Activated naive CD8-positive, alpha-beta T cell treated with anti-CD3 and anti-CD28 coated beads for 36 hours (primary cell): ENCODE measurements around the gene PARP3. TPM values are rescaled to one million over a fixed set of nuclear protein-coding genes. Genes with fewer than 3 reads are reported as not detected.

Experiments used
- DNase-seq: peaks from one replicate; pipeline ENCODE4 v3.0.0; 2021
- H3K27ac Mint-ChIP-seq: one replicate; pipeline ENCODE4 v1.8.0; 2022; ENCODE audit warnings: mild to moderate bottlenecking, moderate library complexity, mixed read lengths
- H3K27me3 Mint-ChIP-seq: one replicate; pipeline ENCODE4 v1.8.0; 2022; ENCODE audit warnings: mild to moderate bottlenecking, mixed read lengths
- H3K36me3 Mint-ChIP-seq: one replicate; pipeline ENCODE4 v1.8.0; 2021; ENCODE audit warnings: mild to moderate bottlenecking, mixed read lengths
- H3K4me1 Mint-ChIP-seq: one replicate; pipeline ENCODE4 v1.8.0; 2021; ENCODE audit warnings: mixed read lengths
- H3K4me3 Mint-ChIP-seq: one replicate; pipeline ENCODE4 v1.8.0; 2022; ENCODE audit warnings: mild to moderate bottlenecking, moderate library complexity, mixed read lengths
- H3K9me3 Mint-ChIP-seq: one replicate; pipeline ENCODE4 v1.8.0; 2022; ENCODE audit warnings: mixed read lengths
- total RNA-seq, 2 experiments: library from RNA; stranded (reverse); gene quantifications; one replicate each; pipeline ENCODE4 v1.2.3, GENCODE V29; 2021

The PARP3 gene
- total RNA-seq, 2 experiments from 2014 or later, result 13.9 to 15.6 TPM

DNA sequence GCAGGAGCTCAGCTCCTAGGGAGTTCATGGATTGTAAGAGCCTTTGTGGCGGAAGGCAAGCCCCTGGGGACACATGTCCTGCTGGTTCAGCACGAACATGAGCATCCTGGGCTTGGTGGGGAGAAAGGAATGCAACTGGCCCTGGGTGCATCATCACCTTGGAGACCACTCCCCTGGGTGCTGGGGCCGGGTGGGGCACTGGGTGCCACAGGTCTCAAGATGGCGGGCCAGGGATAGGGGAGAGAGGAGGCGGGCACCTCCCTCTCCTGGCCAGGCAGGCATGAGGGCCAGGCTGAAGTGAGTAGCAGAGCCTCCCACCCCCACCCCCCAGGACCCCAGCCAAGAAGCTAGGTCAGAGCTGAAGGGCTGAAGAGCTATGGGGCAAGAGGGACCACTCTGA lies 24.3 kb downstream of the PARP3 start:
- DNase-seq, result no peak
- Mint-ChIP-seq H3K4me3 (peak overlapping the region; percentile 75), H3K27ac (no peak overlapping the region), H3K4me1 (peaks cover 5% of the 10 kb centered on the region), H3K27me3 (no peaks in the 10 kb centered on the region), H3K36me3 (peaks cover 2% of the 10 kb centered on the region), H3K9me3 (no peaks in the 10 kb centered on the region)

DNA sequence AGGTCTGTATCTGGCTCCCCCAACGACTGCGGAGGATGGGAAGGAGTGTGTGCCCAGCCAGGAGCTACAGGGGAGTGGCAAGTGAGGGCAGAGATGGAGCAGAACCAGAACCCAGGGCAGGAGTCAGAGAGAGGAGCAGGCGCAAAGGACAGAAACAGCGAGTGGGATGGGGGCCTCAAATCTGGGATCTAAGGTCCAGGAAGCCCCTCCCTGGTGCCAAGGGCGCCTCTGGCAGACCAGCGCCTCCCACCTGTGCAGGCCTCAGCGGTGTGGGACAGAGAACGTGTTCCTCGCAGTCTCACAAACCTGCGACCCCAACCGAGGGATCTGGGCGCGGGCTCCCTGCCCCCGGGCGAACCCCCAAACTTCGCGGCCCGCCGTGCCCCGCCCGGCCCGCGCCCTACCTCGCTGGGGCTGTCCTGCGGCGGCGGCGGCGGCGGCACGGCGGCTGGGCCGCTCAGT lies 24.8 kb downstream of the PARP3 start:
- peaks cover 2% of the 10 kb centered on the region for H3K36me3 Mint-ChIP-seq
- H3K27me3 Mint-ChIP-seq, result no peaks in the 10 kb centered on the region
- no peak for DNase-seq
- peaks cover 5% of the 10 kb centered on the region for H3K4me1 Mint-ChIP-seq
- no peaks in the 10 kb centered on the region for H3K9me3 Mint-ChIP-seq
- peak overlapping the region; percentile 75 for H3K4me3 Mint-ChIP-seq
- H3K27ac Mint-ChIP-seq, result no peak overlapping the region

DNA sequence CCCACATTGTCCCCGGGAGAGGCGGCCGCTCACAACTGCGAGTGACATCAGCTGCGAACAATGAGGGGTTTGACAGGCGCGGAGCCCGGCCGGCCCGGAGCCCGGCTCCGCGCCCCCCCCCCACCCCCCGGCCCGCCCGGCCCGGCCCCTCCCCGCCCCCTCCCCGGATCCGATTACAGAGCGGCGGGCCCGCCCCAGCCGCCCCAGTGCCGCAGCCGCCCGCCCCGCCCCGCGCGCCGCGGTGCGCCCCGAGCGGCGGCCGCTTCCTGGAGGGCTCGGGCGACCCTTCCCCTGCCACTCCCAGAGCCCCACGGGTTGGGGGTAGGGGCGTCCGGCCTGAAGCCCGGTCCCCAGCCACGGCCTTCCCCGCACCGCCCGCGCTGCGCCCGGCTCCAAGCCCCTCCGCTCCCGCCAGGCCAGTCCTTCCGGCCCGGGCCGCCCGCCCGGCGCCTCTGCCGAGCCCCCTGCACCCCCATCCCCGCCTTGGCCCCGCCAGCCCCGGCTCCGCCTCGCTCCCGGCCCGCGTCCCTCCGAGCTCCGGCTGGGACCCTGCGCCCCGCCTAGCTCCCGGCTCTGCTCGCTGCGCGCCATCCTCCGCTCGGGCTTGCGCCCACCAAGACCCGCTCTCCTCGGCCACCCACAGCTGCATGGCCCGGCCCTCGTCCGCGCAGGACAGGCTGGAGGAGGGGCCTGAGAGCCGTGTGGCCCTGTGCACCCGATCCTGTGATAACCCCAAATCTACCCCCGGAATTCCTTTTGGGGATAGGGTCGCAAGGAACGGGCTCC lies 25.4 kb downstream of the PARP3 start, which contains the start of gene PCBP4:
Gene PCBP4 (minus strand): TSS at position 71 of the 786 bp plus-strand sequence. CDS start 6,214 bp downstream, outside the sequence.
- DNase-seq, result peak; percentile 29
- Mint-ChIP-seq H3K36me3 (peaks cover 2% of the 10 kb centered on the region), H3K27ac (peak within 1 kb of the TSS; percentile 45), H3K27me3 (no peaks in the 10 kb centered on the region), H3K4me1 (peaks cover 7% of the 10 kb centered on the region), H3K4me3 (peak within 1 kb of the TSS; percentile 79), H3K9me3 (no peaks in the 10 kb centered on the region)

DNA sequence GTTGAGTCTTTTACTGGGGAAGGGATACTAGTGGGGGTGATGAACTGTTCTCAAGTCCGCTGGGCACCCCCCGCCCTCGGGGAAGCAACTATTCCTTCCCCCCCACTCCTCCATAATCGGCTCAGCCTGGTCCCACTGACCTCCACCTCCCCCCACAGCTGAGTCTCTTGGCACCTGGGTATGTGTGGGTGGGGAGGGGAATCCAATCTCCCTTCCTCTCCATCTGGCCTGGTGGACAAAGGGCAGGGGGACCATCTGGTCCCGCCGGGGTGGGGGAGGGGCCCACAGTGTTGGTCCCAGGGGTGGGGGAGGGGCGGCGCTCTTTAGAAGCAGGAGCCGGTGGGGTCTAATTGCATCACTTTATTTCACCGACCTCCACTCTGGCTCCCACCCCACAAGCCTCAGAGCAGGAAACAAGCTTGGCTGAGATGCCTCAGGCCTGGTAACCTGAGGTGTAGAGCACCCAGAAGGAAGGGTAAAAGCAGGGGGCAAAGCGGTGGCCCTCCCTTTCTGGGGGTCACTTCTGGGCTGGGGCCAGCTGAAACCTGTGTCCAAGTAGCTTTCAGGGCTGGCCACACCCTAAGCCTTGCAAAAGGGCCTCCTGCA lies 26.1 kb downstream of the PARP3 start:
- H3K4me1 Mint-ChIP-seq, result peaks cover 7% of the 10 kb centered on the region
- H3K9me3 Mint-ChIP-seq, result no peaks in the 10 kb centered on the region
- peaks cover 2% of the 10 kb centered on the region for H3K36me3 Mint-ChIP-seq
- no peaks in the 10 kb centered on the region for H3K27me3 Mint-ChIP-seq
- no peak for DNase-seq
- H3K4me3 Mint-ChIP-seq, result peak overlapping the region; percentile 79
- H3K27ac Mint-ChIP-seq, result peak overlapping the region; percentile 45

DNA sequence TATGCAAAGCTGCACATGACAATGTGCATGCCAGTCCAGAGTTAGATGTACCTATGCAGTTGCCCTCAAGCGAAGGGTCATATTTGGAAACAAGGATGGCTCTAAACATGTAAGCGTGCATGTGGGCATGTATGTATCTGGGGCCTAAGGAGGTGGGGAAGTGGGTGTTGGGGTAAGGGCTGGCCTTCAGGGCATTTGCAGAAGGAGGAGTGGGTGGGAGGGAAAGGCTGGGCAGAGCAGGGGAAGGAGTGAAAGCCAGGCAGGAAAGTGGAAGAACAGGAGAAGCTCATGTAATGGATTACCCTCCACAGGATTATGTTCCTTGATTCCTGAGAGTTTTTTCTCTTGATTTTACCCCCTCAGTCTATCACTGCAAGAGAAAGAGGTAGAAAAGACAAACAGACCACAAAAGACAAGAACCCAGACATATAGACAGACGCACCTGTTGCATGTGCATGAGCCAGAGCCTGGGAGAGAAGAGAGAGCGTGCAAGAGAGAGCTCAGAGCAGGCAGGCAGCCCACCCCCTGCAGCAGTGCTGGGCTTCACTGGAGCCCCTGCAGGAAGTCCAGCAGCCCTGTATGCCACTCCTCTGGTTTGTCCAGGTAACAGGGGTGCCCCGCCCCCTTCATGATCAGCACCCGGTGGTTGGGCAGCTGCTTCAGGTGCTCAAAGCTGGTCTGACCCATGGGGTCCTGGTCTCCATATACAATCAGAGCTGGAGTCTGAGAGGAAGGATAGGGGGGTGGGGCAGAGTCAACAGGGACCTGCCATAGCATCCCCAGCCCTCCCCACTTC lies 26.9 kb downstream of the PARP3 start:
- Mint-ChIP-seq H3K27ac (no peak overlapping the region), H3K4me3 (no peak overlapping the region), H3K9me3 (no peaks in the 10 kb centered on the region), H3K4me1 (peaks cover 9% of the 10 kb centered on the region), H3K36me3 (peaks cover 3% of the 10 kb centered on the region), H3K27me3 (no peaks in the 10 kb centered on the region)
- no peak for DNase-seq

DNA sequence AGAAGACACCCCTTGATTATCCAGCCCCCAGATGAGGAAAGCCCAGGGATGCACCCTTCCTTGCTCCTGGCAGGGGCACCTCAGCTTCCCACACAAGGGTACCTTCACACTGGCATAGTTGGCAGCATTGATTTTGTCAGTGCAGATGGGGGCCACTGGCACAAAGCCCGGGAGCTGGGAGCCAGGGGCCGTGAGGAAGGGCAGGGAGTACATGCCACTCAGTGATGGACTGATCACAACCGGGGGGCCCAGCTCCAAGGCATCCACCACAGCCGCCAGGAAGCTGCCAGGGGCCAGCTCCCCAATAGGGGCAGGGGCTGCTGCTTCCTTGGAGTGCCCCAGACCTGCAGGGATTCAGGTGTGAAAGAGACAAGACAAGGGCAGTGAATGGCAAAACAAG lies 27.7 kb downstream of the PARP3 start:
- peaks cover 3% of the 10 kb centered on the region for H3K36me3 Mint-ChIP-seq
- no peaks in the 10 kb centered on the region for H3K9me3 Mint-ChIP-seq
- no peaks in the 10 kb centered on the region for H3K27me3 Mint-ChIP-seq
- no peak overlapping the region for H3K27ac Mint-ChIP-seq
- peaks cover 13% of the 10 kb centered on the region for H3K4me1 Mint-ChIP-seq
- no peak for DNase-seq
- no peak overlapping the region for H3K4me3 Mint-ChIP-seq

DNA sequence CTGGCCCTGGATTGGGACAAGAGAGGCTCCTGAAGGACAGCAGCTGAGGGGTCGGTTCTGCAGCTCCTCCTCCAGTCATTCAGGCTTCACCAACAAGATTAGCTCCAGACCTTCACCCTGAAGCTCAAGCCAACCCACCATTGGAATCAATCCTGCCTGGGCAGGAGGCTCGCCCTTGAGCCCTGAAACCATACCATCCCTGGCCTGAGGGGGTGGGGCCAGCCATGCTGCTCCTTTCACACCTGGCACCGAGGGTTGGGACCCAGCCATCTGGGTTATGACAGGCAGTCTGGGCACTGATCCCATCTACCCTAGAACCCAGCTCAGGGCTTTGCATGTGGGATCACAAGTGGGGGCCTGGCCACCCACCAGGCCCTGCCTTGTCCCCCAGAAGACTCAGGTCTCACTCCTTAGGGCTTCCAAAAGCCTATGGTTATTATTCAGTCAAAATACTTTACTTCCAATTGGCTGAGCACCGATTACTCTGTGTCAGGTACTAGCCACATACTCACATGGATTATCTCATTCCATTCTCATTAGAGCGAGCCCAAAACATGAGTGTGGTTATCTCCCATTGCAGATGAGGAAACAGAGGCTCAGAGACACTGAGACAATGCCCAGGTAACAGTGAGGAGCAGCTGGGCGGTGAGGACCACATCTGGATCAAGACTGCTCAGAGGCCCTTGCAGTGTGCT lies 28.6 kb downstream of the PARP3 start:
- H3K27ac Mint-ChIP-seq, result no peak overlapping the region

DNA sequence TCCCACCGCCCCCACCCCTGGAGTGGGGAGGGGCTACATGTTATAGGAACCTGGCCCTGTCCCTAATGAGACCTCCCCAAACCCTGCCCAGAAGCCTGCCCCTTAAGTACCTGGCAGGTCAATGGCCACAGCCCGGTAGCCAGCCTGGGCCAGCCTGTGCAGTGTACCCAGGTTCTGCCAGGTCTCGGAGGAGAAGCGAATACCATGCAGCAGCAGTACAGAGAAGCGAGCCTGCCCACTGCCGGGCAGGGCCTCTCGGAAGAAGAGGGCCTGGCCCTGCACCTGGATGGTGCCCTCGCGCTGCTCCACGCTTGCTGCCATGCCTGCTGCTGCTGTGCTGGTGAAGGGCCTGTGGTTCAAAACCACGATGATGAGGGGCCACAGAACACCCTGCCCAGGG lies 29.2 kb downstream of the PARP3 start:
- Mint-ChIP-seq H3K9me3 (no peaks in the 10 kb centered on the region), H3K36me3 (peaks cover 3% of the 10 kb centered on the region), H3K27me3 (no peaks in the 10 kb centered on the region), H3K4me3 (no peak overlapping the region), H3K27ac (no peak overlapping the region), H3K4me1 (peaks cover 17% of the 10 kb centered on the region)
- DNase-seq, result no peak

More for the DNA sequence above, 28.6 kb downstream of the PARP3 start:
- Mint-ChIP-seq H3K4me3 (no peak overlapping the region), H3K4me1 (peaks cover 17% of the 10 kb centered on the region), H3K9me3 (no peaks in the 10 kb centered on the region), H3K27me3 (no peaks in the 10 kb centered on the region), H3K36me3 (peaks cover 3% of the 10 kb centered on the region)
- no peak for DNase-seq

DNA sequence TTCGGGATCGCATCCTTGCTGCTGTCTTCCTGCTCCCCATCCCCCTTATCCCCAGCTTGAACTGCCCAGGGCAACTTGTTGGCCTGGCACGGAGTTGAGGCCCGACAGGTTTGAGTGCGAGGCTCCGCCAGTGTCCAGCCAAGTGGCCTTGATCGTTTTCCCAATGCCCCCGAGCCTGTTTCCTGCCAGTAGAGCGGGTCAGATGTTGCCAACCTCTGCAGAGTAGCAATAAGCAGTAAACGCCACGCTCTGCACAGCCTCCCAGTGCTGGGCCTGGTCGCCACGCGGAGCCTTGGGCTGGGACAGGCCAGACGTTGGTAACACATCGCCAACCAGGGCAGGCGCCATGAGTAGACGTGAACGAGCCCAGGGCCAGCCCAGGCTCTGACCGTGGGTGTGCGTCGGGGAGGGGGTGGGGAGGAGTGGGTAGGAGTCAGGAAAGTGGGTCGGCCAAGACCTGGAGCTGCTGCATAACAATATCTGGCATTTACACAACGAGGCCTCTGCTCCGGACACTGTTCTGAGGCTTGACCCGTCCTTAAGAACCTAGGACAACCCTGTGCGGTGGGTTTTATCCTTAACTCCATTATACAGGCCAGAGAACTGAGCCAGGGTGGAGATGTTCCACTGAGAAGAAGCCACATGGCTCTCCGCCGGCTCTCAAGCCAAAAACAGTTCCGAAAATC lies 32.3 kb downstream of the PARP3 start:
- Mint-ChIP-seq H3K4me3 (peak overlapping the region; percentile 97), H3K36me3 (peaks cover 3% of the 10 kb centered on the region), H3K4me1 (peaks cover 24% of the 10 kb centered on the region), H3K27me3 (no peaks in the 10 kb centered on the region), H3K9me3 (no peaks in the 10 kb centered on the region), H3K27ac (peak overlapping the region; percentile 95)
- peak; percentile 39 for DNase-seq

DNA sequence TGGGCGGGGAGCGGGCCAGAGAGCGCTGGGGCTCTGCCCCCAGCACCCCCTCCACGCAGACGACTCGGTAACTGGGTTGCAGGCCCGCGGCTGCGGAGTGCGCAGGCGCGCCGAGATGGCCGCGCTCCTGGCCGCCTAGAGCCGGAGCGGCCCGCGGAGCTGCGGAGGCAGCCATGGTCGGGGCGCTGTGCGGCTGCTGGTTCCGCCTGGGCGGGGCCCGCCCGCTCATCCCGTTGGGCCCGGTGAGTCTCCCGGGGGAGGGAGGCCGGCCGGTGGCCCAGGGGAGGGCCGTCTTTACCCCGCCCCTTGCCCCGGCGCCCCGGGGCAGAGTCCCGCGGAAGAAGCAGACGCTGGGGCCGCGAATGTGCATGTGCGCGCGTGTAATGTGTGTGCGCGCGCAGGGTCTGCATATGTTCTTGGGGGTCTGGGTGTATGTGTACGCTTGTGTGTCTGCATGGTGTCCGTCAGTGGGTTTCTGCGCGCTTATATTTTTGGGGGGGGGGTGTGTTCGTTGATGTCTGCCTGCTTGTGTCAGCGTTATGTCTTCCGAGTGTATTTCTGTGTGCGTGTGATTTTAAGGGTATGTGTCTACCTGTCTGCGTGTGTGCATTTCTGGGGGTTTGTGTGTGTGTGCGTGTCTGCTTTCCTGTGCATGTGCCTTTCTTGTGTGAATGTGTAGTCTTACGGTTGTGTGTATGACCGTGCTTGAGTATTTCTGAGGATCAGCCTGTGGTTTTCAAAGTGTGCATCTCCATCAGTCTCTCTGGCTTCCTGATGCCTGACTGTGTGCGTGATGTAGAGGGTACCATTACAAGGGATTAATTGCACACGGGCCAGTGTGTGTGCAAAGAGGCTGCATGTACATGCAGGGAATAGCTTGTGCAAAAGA lies 33.0 kb downstream of the PARP3 start, which contains the start of gene ABHD14A:
Gene ABHD14A (plus strand): TSS at position 102 of the 889 bp plus-strand sequence. CDS start 72 bp downstream, at position 174.
- Mint-ChIP-seq H3K9me3 (no peaks in the 10 kb centered on the region), H3K4me1 (peaks cover 24% of the 10 kb centered on the region), H3K4me3 (peak within 1 kb of the TSS; percentile 97), H3K27ac (peak within 1 kb of the TSS; percentile 95), H3K36me3 (peaks cover 3% of the 10 kb centered on the region), H3K27me3 (no peaks in the 10 kb centered on the region)
- DNase-seq, result peak; percentile 83

DNA sequence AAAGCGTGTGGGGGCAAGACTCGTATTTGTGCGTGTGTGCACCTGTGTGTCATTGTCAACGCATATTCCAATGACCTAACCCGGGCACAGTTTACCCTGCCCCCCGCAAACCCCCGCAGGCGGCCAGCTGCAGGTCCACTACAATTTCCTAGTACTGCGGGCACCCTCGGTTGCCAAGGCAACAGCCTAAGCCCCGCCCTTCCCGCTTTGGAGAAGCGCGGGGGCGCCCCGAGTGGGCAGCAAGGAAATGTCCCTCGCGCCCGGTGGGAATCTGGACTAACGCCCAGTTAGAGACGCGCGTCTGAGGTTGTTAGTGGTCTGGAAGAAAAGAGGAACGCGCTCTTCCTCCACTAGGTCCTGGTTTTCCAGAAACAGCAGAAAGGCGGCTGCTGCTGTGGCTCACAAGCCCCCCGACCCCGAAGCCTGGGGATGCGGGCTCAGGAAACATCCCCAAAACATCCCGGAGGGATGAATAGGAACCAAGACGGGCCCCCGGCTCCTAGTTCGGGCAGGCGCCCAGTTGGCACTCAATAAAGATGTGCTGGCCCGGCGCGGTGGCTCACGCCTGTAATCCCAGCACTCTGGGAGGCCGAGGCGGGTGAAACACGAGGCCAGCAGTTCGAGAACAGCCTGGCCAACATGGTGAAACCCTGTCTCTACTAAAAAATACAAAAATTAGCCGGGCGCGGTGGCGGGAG lies 33.8 kb downstream of the PARP3 start:
- Mint-ChIP-seq H3K4me3 (peak overlapping the region; percentile 83), H3K36me3 (peaks cover 2% of the 10 kb centered on the region), H3K27ac (no peak overlapping the region), H3K27me3 (no peaks in the 10 kb centered on the region), H3K4me1 (peaks cover 24% of the 10 kb centered on the region), H3K9me3 (no peaks in the 10 kb centered on the region)
- DNase-seq, result peak; percentile 48

DNA sequence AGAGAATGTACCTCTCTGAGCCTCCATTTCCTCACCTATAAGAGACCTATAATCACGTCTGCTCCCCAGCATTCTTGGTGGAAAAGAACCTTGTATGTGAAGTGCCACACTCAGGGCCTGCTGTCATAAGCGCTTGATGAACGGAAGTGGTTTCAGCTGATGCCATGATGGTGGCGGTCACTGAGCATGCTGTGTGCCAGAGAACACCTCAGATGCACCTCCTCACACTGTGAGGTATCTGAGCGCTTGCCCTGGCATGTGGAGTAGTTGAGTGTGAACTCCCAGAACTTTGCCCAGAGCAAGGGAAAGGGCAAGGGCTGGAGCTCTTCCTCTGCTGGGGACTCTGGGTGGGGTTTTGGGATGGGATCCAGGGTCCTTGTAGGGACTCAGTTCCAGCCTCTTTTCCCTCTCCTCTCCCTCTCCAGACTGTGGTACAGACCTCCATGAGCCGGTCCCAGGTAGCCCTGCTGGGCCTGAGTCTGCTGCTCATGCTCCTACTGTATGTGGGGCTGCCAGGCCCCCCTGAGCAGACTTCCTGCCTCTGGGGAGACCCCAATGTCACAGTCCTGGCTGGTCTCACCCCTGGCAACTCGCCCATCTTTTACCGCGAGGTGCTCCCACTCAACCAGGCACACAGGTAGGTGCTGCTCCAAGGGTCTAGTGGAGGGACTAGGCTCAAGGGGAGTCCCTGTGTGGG lies 35.4 kb downstream of the PARP3 start:
- peak overlapping the region; percentile 64 for H3K27ac Mint-ChIP-seq
- H3K4me3 Mint-ChIP-seq, result no peak overlapping the region
- no peaks in the 10 kb centered on the region for H3K9me3 Mint-ChIP-seq
- no peaks in the 10 kb centered on the region for H3K27me3 Mint-ChIP-seq
- no peak for DNase-seq
- peaks cover 1% of the 10 kb centered on the region for H3K36me3 Mint-ChIP-seq
- H3K4me1 Mint-ChIP-seq, result peaks cover 30% of the 10 kb centered on the region
